ENCODE data around the gene OR9Q1.

Gene OR9Q1

GRCh38 chr11:58227956-58228615 lies 204.4 kb downstream of the OR9Q1 start:
- no peak for TF ChIP-seq CTCF (IDR thresholded peaks at IDR 0.05; ENCODE audit: borderline replicate concordance, insufficient read depth, low read depth, low read length)
- H3K4me3 ChIP-seq (ENCODE audit: low read depth, low read length): no peak overlapping the region

Data from GM12875 (cell line).